ENCODE measurements around the gene MIP.

GRCh38 chr12:56469007-56469930 is 14.8 kb upstream of the MIP start:
- TF ChIP-seq CTCF (IDR thresholded peaks at IDR 0.05) (no peak), TCF7L2 (IDR thresholded peaks at IDR 0.05; ENCODE audit: low read depth, low read length) (no peak), POLR2AphosphoS5 (IDR thresholded peaks at IDR 0.05; ENCODE audit: low read depth, low read length) (no peak), REST (IDR thresholded peaks at IDR 0.05; ENCODE audit: insufficient read depth in 1 of 2, low read depth in 2 of 2, low read length in 1 of 2) (no peak), SIN3A (IDR thresholded peaks at IDR 0.05; ENCODE audit: borderline replicate concordance, insufficient read depth, low read depth, low read length) (no peak)
